Measurements from ENCODE around the gene MLEC. TPM values are rescaled to one million over a fixed set of nuclear protein-coding genes. Genes with fewer than 3 reads are reported as not detected.

MLEC gene
- total and polyA plus RNA-seq, 2 experiments from 2014 or later, result 122 to 215 TPM

DNA sequence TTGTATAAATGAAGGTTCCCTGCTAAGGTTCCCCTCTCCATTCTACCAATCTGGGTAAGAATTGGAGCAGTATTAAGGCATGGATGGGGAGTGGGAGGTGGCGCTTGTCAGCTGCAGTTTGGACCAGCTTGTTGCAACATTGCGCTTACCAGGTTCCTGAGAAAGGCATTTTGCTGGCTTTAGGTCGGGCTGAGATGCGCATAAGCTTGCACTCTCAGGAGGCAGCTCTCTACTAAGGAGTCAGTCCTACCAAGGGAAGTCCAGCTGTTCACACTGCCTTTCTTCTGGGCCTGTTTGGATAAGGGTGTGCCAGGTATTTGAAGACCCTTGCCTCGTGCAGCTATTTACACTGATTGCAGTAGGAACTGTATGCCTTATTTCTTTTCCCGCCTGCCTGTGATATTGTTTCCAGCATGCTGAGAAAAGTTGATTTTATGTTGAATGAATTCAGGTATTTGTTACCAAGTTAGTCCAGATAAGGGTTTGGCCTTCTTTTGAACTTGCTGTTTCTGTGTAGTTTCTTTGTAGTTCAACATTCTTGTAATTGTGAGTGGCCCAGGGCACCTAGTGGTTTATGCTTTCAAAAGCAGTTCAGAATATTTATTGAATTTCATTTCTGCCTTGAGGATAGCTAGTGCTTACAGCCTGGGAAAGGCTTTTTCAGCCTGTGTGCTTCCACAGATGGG is 2.6 kb downstream of the MLEC start:
- Histone ChIP-seq H3K27ac (no peak overlapping the region), H3K27me3 (no peaks in the 10 kb centered on the region), H3K36me3 (peaks cover 4% of the 10 kb centered on the region), H3K9me3 (ENCODE audit: low read depth) (no peaks in the 10 kb centered on the region), H3K4me1 (ENCODE audit: low read depth) (peaks cover 25% of the 10 kb centered on the region), H3K4me3 (peak overlapping the region; percentile 85)
- no peak for DNase-seq (ENCODE audit: low read depth in 1 of 2, low spot score in 1 of 2)
- TF ChIP-seq, protein P1, sequence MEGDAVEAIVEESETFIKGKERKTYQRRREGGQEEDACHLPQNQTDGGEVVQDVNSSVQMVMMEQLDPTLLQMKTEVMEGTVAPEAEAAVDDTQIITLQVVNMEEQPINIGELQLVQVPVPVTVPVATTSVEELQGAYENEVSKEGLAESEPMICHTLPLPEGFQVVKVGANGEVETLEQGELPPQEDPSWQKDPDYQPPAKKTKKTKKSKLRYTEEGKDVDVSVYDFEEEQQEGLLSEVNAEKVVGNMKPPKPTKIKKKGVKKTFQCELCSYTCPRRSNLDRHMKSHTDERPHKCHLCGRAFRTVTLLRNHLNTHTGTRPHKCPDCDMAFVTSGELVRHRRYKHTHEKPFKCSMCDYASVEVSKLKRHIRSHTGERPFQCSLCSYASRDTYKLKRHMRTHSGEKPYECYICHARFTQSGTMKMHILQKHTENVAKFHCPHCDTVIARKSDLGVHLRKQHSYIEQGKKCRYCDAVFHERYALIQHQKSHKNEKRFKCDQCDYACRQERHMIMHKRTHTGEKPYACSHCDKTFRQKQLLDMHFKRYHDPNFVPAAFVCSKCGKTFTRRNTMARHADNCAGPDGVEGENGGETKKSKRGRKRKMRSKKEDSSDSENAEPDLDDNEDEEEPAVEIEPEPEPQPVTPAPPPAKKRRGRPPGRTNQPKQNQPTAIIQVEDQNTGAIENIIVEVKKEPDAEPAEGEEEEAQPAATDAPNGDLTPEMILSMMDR (IDR thresholded peaks at IDR 0.05; ENCODE audit: low read depth, low read length), result no peak

DNA sequence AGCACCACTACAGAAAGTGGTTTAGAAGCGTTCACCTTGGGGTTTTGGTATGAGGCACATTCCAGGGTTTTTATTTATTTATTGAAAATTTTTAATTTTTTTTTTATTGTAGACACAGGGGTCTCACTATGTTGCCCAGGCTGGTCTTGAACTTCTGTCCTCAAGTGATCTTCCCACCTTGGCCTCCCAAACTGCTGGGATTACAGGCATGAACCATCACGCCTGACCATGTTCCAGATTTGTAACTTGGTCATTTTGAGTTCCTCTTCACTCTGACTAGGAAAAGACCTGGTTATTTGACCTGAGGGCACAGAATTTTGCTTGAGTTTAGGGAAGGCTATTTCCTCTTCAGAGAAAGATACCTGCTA is 3.1 kb downstream of the MLEC start:
- TF ChIP-seq, protein P1 (IDR thresholded peaks at IDR 0.05; ENCODE audit: low read depth, low read length), result no peak
- peaks cover 9% of the 10 kb centered on the region for H3K36me3 ChIP-seq
- no peak overlapping the region for H3K27ac ChIP-seq
- DNase-seq (ENCODE audit: low read depth in 1 of 2, low spot score in 1 of 2), result no peak
- no peaks in the 10 kb centered on the region for H3K9me3 ChIP-seq (ENCODE audit: low read depth)
- no peak overlapping the region for H3K4me3 ChIP-seq
- no peaks in the 10 kb centered on the region for H3K27me3 ChIP-seq
- peaks cover 25% of the 10 kb centered on the region for H3K4me1 ChIP-seq (ENCODE audit: low read depth)

DNA sequence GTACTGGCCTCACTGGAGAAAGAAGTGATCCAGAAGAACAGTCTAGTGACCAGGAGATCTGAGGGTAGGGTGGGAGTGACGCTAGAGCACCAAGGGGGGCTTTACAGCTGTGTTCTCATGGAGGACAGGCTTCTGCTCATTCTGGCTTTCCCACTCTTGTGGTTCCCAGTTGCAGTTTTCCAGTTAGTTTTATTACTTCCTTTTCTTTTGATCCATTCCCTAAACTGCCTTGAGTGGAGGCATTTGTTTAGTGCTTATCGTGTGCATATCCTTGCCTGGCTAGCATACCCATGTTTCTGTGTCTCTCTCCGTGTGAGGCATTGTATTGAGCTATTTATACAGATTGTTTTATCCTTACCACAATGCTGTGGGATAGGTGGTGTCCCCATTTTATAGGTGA is 4.0 kb downstream of the MLEC start:
- no peak overlapping the region for H3K4me3 ChIP-seq
- TF ChIP-seq, protein P1 (IDR thresholded peaks at IDR 0.05; ENCODE audit: low read depth, low read length), result no peak

DNA sequence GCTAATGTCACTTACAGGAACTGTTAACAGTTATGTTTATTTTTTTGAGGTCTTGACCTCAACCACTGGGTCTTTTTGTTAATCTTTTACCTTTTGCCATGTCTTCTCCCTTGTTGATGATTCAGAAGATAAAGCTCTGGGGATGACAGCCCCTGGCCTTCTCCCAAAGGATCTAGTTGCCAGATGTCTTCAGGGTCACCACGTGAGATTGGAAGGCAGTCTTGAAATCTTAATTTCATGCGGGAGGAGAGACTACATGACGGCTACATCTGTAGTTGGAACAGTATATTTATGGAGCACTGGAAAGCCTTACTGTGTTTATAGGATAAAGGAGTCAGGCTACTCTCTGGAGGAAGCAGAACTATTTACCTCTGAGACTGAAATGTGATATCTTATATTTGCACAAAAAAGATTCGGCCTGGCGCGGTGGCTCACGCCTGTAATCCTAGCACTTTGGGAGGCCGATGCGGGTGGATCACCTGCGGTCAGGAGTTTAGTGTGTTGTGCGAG is 5.6 kb downstream of the MLEC start:
- DNase-seq (ENCODE audit: low read depth in 1 of 2, low spot score in 1 of 2), result no peak
- Histone ChIP-seq H3K27ac (no peak overlapping the region), H3K4me3 (no peak overlapping the region), H3K36me3 (peaks cover 34% of the 10 kb centered on the region), H3K9me3 (ENCODE audit: low read depth) (no peaks in the 10 kb centered on the region), H3K4me1 (ENCODE audit: low read depth) (peaks cover 25% of the 10 kb centered on the region), H3K27me3 (no peaks in the 10 kb centered on the region)
- TF ChIP-seq, protein P1 (IDR thresholded peaks at IDR 0.05; ENCODE audit: low read depth, low read length), result no peak

More for the DNA sequence above, 4.0 kb downstream of the MLEC start:
- H3K4me1 ChIP-seq (ENCODE audit: low read depth), result peaks cover 25% of the 10 kb centered on the region
- peaks cover 18% of the 10 kb centered on the region for H3K36me3 ChIP-seq
- no peak overlapping the region for H3K27ac ChIP-seq
- DNase-seq (ENCODE audit: low read depth in 1 of 2, low spot score in 1 of 2), result no peak
- no peaks in the 10 kb centered on the region for H3K27me3 ChIP-seq
- no peaks in the 10 kb centered on the region for H3K9me3 ChIP-seq (ENCODE audit: low read depth)

DNA sequence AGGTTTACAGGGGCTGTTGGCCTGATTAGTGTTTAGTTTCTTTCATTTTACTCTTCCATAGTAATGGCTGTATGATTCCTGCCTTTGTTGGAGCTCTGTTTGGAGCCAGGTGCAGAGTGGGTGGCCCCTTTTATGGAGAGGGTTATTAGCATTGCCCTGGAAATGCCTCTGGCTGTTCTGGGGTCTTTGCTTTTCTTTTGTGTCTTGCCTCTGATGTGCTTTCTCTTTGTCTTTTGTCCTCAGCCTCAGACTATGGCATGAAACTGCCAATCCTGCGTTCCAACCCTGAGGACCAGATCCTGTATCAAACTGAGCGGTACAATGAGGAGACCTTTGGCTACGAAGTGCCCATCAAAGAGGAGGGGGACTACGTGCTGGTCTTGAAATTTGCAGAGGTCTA is 6.9 kb downstream of the MLEC start:
- DNase-seq (ENCODE audit: low read depth in 1 of 2, low spot score in 1 of 2), result no peak
- Histone ChIP-seq H3K27me3 (no peaks in the 10 kb centered on the region), H3K4me3 (no peak overlapping the region), H3K27ac (no peak overlapping the region), H3K9me3 (ENCODE audit: low read depth) (no peaks in the 10 kb centered on the region), H3K4me1 (ENCODE audit: low read depth) (peaks cover 16% of the 10 kb centered on the region), H3K36me3 (peaks cover 37% of the 10 kb centered on the region)
- TF ChIP-seq, protein P1 (IDR thresholded peaks at IDR 0.05; ENCODE audit: low read depth, low read length), result no peak
